Mucosa of rectum (tissue), 2 donors: ENCODE results near the gene CAMK1D.

ENCODE experiments used
- H3K27ac ChIP-seq, 2 donors: one replicate each; pipeline ENCODE4 v1.7.0; 2013; ENCODE audit warnings: inconsistent platforms in 2 of 2, low read depth in 2 of 2, low read length in 2 of 2
- H3K27me3 ChIP-seq, 2 donors: one replicate each; pipeline ENCODE4 v1.7.0; 2013; ENCODE audit warnings: low read length in 2 of 2; ENCODE audit not compliant: control insufficient read depth in 2 of 2, insufficient read depth in 2 of 2
- H3K36me3 ChIP-seq, 2 donors: one replicate each; pipeline ENCODE4 v1.7.0; 2013; ENCODE audit warnings: low read length in 2 of 2; ENCODE audit not compliant: control insufficient read depth in 2 of 2, insufficient read depth in 2 of 2
- H3K4me1 ChIP-seq, 2 donors: one replicate each; pipeline ENCODE4 v1.7.0; 2013; ENCODE audit warnings: low read length in 2 of 2, mild to moderate bottlenecking in 1 of 2; ENCODE audit not compliant: control insufficient read depth in 2 of 2, insufficient read depth in 2 of 2
- H3K4me3 ChIP-seq, 2 donors: one replicate each; pipeline ENCODE4 v1.7.0; 2013; ENCODE audit warnings: low read length in 2 of 2
- H3K9ac ChIP-seq, 2 donors: one replicate each; pipeline ENCODE4 v1.7.0; 2013; ENCODE audit warnings: low read length in 2 of 2, low read depth in 1 of 2, mild to moderate bottlenecking in 1 of 2
- H3K9me3 ChIP-seq, 2 donors: one replicate each; pipeline ENCODE4 v1.7.0; 2013; ENCODE audit warnings: low read length in 2 of 2; ENCODE audit not compliant: control insufficient read depth in 2 of 2
- donor health status: healthy.
- donor health status: Normal muscosa, but diverticular disease.

Gene CAMK1D

GRCh38 chr10:12397147-12397896 lies 48.0 kb downstream of the CAMK1D start:
- H3K36me3 ChIP-seq, result no peaks in the 10 kb centered on the region
- H3K27me3 ChIP-seq, result no peaks in the 10 kb centered on the region
- no peak overlapping the region for H3K4me3 ChIP-seq
- H3K4me1 ChIP-seq, result no peaks in the 10 kb centered on the region
- H3K27ac ChIP-seq, result no peak overlapping the region
- no peak overlapping the region for H3K9ac ChIP-seq
- no peaks in the 10 kb centered on the region for H3K9me3 ChIP-seq

GRCh38 chr10:12397941-12398340 lies 48.6 kb downstream of the CAMK1D start:
- Histone ChIP-seq H3K27ac (no peak overlapping the region), H3K4me1 (no peaks in the 10 kb centered on the region), H3K4me3 (no peak overlapping the region), H3K9ac (no peak overlapping the region), H3K36me3 (no peaks in the 10 kb centered on the region), H3K27me3 (no peaks in the 10 kb centered on the region), H3K9me3 (no peaks in the 10 kb centered on the region)

GRCh38 chr10:12400266-12400931 lies 51.1 kb downstream of the CAMK1D start:
- Histone ChIP-seq H3K36me3 (no peaks in the 10 kb centered on the region), H3K9ac (no peak overlapping the region), H3K4me1 (peaks cover 0 to 5% of the 10 kb centered on the region in 2 donors), H3K27me3 (no peaks in the 10 kb centered on the region), H3K9me3 (no peaks in the 10 kb centered on the region), H3K27ac (no peak overlapping the region), H3K4me3 (no peak overlapping the region)

- Histone ChIP-seq H3K36me3 (no peaks in the 10 kb centered on the region), H3K9me3 (no peaks in the 10 kb centered on the region), H3K9ac (no peak overlapping the region), H3K27ac (no peak overlapping the region), H3K4me3 (no peak overlapping the region), H3K4me1 (peaks cover 3 to 11% of the 10 kb centered on the region in 2 donors), H3K27me3 (no peaks in the 10 kb centered on the region)
Measured at GRCh38 chr10:12401466-12401865, 52.1 kb downstream of the CAMK1D start.

GRCh38 chr10:12403119-12403518 lies 53.8 kb downstream of the CAMK1D start:
- Histone ChIP-seq H3K9me3 (no peaks in the 10 kb centered on the region), H3K4me1 (peaks cover 3 to 11% of the 10 kb centered on the region in 2 donors), H3K27ac (no peak overlapping the region), H3K4me3 (no peak overlapping the region), H3K36me3 (no peaks in the 10 kb centered on the region), H3K9ac (no peak overlapping the region), H3K27me3 (no peaks in the 10 kb centered on the region)

GRCh38 chr10:12405342-12406320 lies 56.3 kb downstream of the CAMK1D start:
- Histone ChIP-seq H3K9me3 (no peaks in the 10 kb centered on the region), H3K4me3 (peak overlapping the region; percentile 2 to 11), H3K36me3 (no peaks in the 10 kb centered on the region), H3K27me3 (no peaks in the 10 kb centered on the region), H3K27ac (no peak overlapping the region), H3K9ac (no peak overlapping the region), H3K4me1 (peaks cover 3 to 11% of the 10 kb centered on the region in 2 donors)

- Histone ChIP-seq H3K27me3 (no peaks in the 10 kb centered on the region), H3K4me1 (peaks cover 3 to 11% of the 10 kb centered on the region in 2 donors), H3K27ac (no peak overlapping the region), H3K4me3 (no peak overlapping the region), H3K9ac (no peak overlapping the region), H3K9me3 (no peaks in the 10 kb centered on the region), H3K36me3 (no peaks in the 10 kb centered on the region)
Measured at GRCh38 chr10:12406764-12407400, 57.5 kb downstream of the CAMK1D start.

- Histone ChIP-seq H3K27ac (no peak overlapping the region), H3K9ac (no peak overlapping the region), H3K36me3 (no peaks in the 10 kb centered on the region), H3K9me3 (no peaks in the 10 kb centered on the region), H3K4me1 (peaks cover 3 to 11% of the 10 kb centered on the region in 2 donors), H3K27me3 (no peaks in the 10 kb centered on the region), H3K4me3 (no peak overlapping the region)
Measured at GRCh38 chr10:12408472-12408871, 59.1 kb downstream of the CAMK1D start.

GRCh38 chr10:12409161-12409560 lies 59.8 kb downstream of the CAMK1D start:
- Histone ChIP-seq H3K27ac (no peak overlapping the region), H3K36me3 (no peaks in the 10 kb centered on the region), H3K27me3 (no peaks in the 10 kb centered on the region), H3K4me1 (peaks cover 3 to 11% of the 10 kb centered on the region in 2 donors), H3K9me3 (no peaks in the 10 kb centered on the region), H3K9ac (no peak overlapping the region), H3K4me3 (no peak overlapping the region)
